Ascending aorta (tissue), 2 donors: Measurements from ENCODE around the gene CAMTA1. TPM values are rescaled to one million over a fixed set of nuclear protein-coding genes. Genes with fewer than 3 reads are reported as not detected.

Source experiments
- DNase-seq, 2 donors: peaks; one replicate each; pipeline ENCODE4 v3.0.0-alpha.2; 2019; ENCODE audit warnings: low spot score in 2 of 2
- H3K27ac ChIP-seq, 2 donors: fragments of 200-600 bp; sonication (generic); one replicate each; pipeline ENCODE4 v1.5.1; 2016 to 2017; ENCODE audit warnings: mild to moderate bottlenecking in 1 of 2
- H3K27me3 ChIP-seq: fragments of 200-600 bp; sonication (generic); one replicate; pipeline ENCODE4 v1.5.1; 2017
- H3K36me3 ChIP-seq, 2 donors: fragments of 200-600 bp; sonication (generic); one replicate each; pipeline ENCODE4 v1.5.1; 2016
- H3K4me1 ChIP-seq, 2 donors: fragments of 200-600 bp; sonication (generic); one replicate each; pipeline ENCODE4 v1.5.1; 2016 to 2017; ENCODE audit warnings: mild to moderate bottlenecking in 1 of 2
- H3K4me3 ChIP-seq, 2 donors: fragments of 200-600 bp; sonication (generic); one replicate each; pipeline ENCODE4 v1.5.1; 2016 to 2017; ENCODE audit warnings: mild to moderate bottlenecking in 1 of 2
- H3K9me3 ChIP-seq, 2 donors: fragments of 200-600 bp; sonication (generic); one replicate each; pipeline ENCODE4 v1.5.1; 2016
- CTCF ChIP-seq, 3 experiments: fragments of 200-600 bp in 2 of 3; fragments of 450-650 bp in 1 of 3; sonication (generic) in 2 of 3; IDR thresholded peaks; one replicate each; pipeline ENCODE4 v1.5.1; 2016 to 2019; ENCODE audit warnings: antibody characterized with exemption in 3 of 3, mild to moderate bottlenecking in 1 of 3, moderate library complexity in 1 of 3
- intact Hi-C: fragments of 100-400 bp; cut with DNase I; formaldehyde crosslinking; loops from one replicate; pipeline ENCODE4 v1.15.1; 2023
- total RNA-seq: library from RNA; depleted of rRNA; stranded (reverse); fragments of >200 nt; gene quantifications from one replicate; pipeline ENCODE4 v1.1.0, GENCODE V29; 2016

The CAMTA1 gene
- total RNA-seq, 1 donor from 2014 or later, result 53.3 TPM

- H3K9me3 ChIP-seq, result no peaks in the 10 kb centered on the region
- H3K27ac ChIP-seq, result peak overlapping the region; percentile 75 to 89
- no peaks in the 10 kb centered on the region for H3K27me3 ChIP-seq
- intact Hi-C loops, result loop anchor here (1.0 kb wide), 1 partner anchor 12 kb away; the partner anchor contains the start of gene VAMP3
- peaks cover 22 to 36% of the 10 kb centered on the region in 2 donors for H3K36me3 ChIP-seq
- H3K4me3 ChIP-seq, result peak overlapping the region; percentile 60 to 70
- peak in 1 of 2 donors; percentile 84 for DNase-seq
- TF ChIP-seq CTCF (IDR thresholded peaks at IDR 0.05), result no peak
- peaks cover 0 to 16% of the 10 kb centered on the region in 2 donors for H3K4me1 ChIP-seq
Measured at GRCh38 chr1:7783178-7783711, 998.0 kb downstream of the CAMTA1 start.

- H3K27ac ChIP-seq, result peak within 1 kb of the TSS; percentile 89 to 93
- TF ChIP-seq CTCF (IDR thresholded peaks at IDR 0.05), result no peak
Measured at GRCh38 chr1:7783826-7784491, 998.7 kb downstream of the CAMTA1 start, which contains the start of gene PER3. Gene PER3, plus strand, starts transcription at chr1:7784291. Its CDS starts 587 bp downstream, at chr1:7784878.

GRCh38 chr1:7784492-7785071 is 999.3 kb downstream of the CAMTA1 start:
- Histone ChIP-seq H3K27me3 (no peaks in the 10 kb centered on the region), H3K36me3 (peaks cover 17 to 36% of the 10 kb centered on the region in 2 donors), H3K9me3 (no peaks in the 10 kb centered on the region), H3K27ac (peak overlapping the region; percentile 85 to 93), H3K4me3 (peak overlapping the region; percentile 80 to 84), H3K4me1 (peaks cover 0 to 16% of the 10 kb centered on the region in 2 donors)
- TF ChIP-seq CTCF (IDR thresholded peaks at IDR 0.05), result no peak
- peak in 1 of 2 donors; percentile 72 for DNase-seq
- intact Hi-C loops, result no loop called here

More at GRCh38 chr1:7783826-7784491, 998.7 kb downstream of the CAMTA1 start, which contains the start of gene PER3:
- Histone ChIP-seq H3K27me3 (no peaks in the 10 kb centered on the region), H3K4me3 (peak within 1 kb of the TSS; percentile 80 to 84), H3K9me3 (no peaks in the 10 kb centered on the region), H3K4me1 (peaks cover 0 to 16% of the 10 kb centered on the region in 2 donors), H3K36me3 (peaks cover 19 to 36% of the 10 kb centered on the region in 2 donors)
- intact Hi-C loops, result loop anchor here (1.0 kb wide), 1 partner anchor 13 kb away; the partner anchor contains the start of gene VAMP3
- peak; percentile 94 to 99 for DNase-seq

GRCh38 chr1:7785108-7785507 is 999.9 kb downstream of the CAMTA1 start:
- intact Hi-C loops, result no loop called here
- no peak for TF ChIP-seq CTCF (IDR thresholded peaks at IDR 0.05)
- Histone ChIP-seq H3K9me3 (no peaks in the 10 kb centered on the region), H3K27me3 (no peaks in the 10 kb centered on the region), H3K27ac (peak overlapping the region; percentile 85 to 93), H3K36me3 (peaks cover 17 to 36% of the 10 kb centered on the region in 2 donors), H3K4me3 (peak overlapping the region; percentile 80 to 84), H3K4me1 (peaks cover 0 to 16% of the 10 kb centered on the region in 2 donors)
- DNase-seq, result no peak

- Histone ChIP-seq H3K27me3 (no peaks in the 10 kb centered on the region), H3K27ac (no peak overlapping the region), H3K4me3 (no peak overlapping the region), H3K9me3 (no peaks in the 10 kb centered on the region), H3K36me3 (peaks cover 27 to 42% of the 10 kb centered on the region in 2 donors), H3K4me1 (peaks cover 0 to 16% of the 10 kb centered on the region in 2 donors)
- no peak for TF ChIP-seq CTCF (IDR thresholded peaks at IDR 0.05)
- intact Hi-C loops, result no loop called here
- no peak for DNase-seq
Measured at GRCh38 chr1:7786795-7787194, 1001.5 kb downstream of the CAMTA1 start.
